Memory B cell (primary cell): ENCODE results near the gene PCSK5.
"Not testable (repeated sequence)": the region's sequence is repeated elsewhere in the genome, so short reads cannot be mapped to it uniquely, and the experiment has no call there.

Experiments used
- ATAC-seq: fragments of 150-1000 bp; cut with Tn5 transposase; 2 replicates; pipeline ENCODE4 v1.10.0; 2021; ENCODE audit warnings: low read depth, mild to moderate bottlenecking, moderate library complexity
- DNase-seq, 2 donors: peaks; one replicate each; pipeline ENCODE4 v3.0.0; 2022; ENCODE audit warnings: low spot score in 2 of 2
- H3K27ac Mint-ChIP-seq: one replicate; pipeline ENCODE4 v1.8.0; 2022; ENCODE audit warnings: mild to moderate bottlenecking, moderate library complexity, mixed read lengths
- H3K27me3 Mint-ChIP-seq: one replicate; pipeline ENCODE4 v1.8.0; 2022; ENCODE audit warnings: mixed read lengths
- H3K36me3 Mint-ChIP-seq: one replicate; pipeline ENCODE4 v1.8.0; 2022; ENCODE audit warnings: mild to moderate bottlenecking, mixed read lengths
- H3K4me1 Mint-ChIP-seq: one replicate; pipeline ENCODE4 v1.8.0; 2022; ENCODE audit warnings: mixed read lengths
- H3K4me3 Mint-ChIP-seq: one replicate; pipeline ENCODE4 v1.8.0; 2022; ENCODE audit warnings: mild to moderate bottlenecking, moderate library complexity, mixed read lengths
- H3K9me3 Mint-ChIP-seq: one replicate; pipeline ENCODE4 v1.8.0; 2022; ENCODE audit warnings: mixed read lengths

Gene PCSK5

DNA sequence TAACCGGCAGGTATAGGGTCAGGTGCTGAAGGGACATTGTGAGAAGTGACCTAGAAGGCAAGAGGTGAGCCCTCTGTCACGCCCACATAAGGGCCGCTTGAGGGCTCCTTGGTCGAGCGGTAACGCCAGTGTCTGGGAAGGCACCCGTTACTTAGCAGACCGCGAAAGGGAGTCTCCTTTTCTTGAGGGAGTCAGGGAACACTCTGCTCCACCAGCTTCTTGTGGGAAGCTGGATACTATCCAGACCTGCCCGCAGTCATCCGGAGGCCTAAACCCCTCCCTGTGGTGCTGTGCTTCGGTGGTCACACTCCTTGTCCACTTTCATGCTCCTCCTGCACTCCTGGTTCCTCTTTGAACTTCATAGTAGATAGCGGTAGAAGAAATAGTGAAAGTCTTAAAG lies 429.0 kb downstream of the PCSK5 start:
- H3K4me1 Mint-ChIP-seq, H3K9me3 Mint-ChIP-seq, H3K27me3 Mint-ChIP-seq, DNase-seq, H3K36me3 Mint-ChIP-seq, H3K27ac Mint-ChIP-seq, ATAC-seq, H3K4me3 Mint-ChIP-seq: not testable (repeated sequence)

DNA sequence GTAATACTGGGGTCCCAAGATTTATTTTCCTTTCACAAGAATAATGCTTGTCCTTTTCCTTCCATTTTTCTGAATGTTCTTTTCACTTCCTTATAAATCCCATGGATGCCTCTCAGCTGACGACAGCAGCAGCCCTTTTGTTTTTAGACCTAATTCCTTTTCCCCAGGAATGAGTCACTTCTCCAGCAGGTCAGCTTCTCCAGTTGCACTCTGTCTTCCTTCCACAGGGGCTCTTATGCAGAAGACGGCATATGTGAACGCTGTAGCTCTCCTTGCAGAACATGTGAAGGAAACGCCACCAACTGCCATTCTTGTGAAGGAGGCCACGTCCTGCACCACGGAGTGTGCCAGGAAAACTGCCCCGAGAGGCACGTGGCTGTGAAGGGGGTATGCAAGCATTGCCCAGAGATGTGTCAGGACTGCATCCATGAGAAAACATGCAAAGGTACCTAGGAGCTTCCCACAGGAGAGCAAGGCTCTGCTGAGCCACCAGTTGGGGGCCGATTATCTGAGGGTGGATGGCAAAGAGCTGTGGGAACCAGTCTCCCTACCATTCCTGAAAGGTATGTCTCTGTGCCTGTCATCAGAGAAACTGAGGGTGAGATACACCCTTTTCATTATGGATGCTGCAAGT lies 430.8 kb downstream of the PCSK5 start:
- Mint-ChIP-seq H3K4me3 (no peak overlapping the region), H3K9me3 (no peaks in the 10 kb centered on the region), H3K36me3 (no peaks in the 10 kb centered on the region), H3K27me3 (no peaks in the 10 kb centered on the region), H3K4me1 (no peaks in the 10 kb centered on the region), H3K27ac (no peak overlapping the region)
- DNase-seq (no peak), ATAC-seq (no peak)

DNA sequence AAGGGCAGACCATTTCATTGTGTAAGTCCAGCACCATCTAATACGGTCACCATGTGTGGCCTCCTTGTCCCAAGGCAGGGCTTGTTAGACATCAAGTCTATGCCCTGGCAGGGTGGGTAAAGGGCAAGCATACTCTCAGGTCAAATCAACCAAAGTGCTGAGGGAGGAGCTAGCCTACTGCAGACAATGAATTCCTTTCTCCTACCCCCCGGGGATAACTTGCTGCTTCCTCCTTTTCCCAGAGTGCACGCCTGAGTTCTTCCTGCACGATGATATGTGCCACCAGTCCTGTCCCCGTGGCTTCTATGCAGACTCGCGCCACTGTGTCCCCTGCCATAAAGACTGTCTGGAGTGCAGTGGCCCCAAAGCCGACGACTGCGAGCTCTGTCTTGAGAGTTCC lies 432.3 kb downstream of the PCSK5 start:
- no peak overlapping the region for H3K4me3 Mint-ChIP-seq

DNA sequence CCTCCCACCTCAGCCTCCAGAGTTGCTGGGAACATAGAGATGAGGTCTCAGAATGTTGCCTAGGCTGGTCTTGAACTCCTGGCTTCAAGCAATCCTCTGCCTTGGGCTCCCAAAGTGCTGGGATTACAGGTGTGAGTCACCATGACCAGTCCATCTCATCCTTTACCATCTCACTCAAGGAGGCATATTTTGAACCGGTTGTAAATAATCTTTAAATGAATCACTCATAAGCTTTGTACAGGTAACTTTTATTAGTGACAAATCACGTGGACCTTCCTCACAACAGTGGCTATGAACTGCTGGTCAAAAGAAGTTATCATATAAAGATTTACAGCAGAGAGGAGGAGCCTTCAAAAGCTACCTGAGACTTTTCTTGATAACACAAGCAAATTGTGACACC lies 433.0 kb downstream of the PCSK5 start:
- Mint-ChIP-seq H3K27ac (no peak overlapping the region), H3K27me3 (peaks cover 5% of the 10 kb centered on the region), H3K4me1 (no peaks in the 10 kb centered on the region), H3K9me3 (peaks cover 3% of the 10 kb centered on the region), H3K36me3 (no peaks in the 10 kb centered on the region), H3K4me3 (no peak overlapping the region)
- ATAC-seq (no peak), DNase-seq (no peak)

More for the DNA sequence above, 432.3 kb downstream of the PCSK5 start:
- Mint-ChIP-seq H3K9me3 (peaks cover 1% of the 10 kb centered on the region), H3K27me3 (peaks cover 2% of the 10 kb centered on the region), H3K4me1 (no peaks in the 10 kb centered on the region), H3K36me3 (no peaks in the 10 kb centered on the region), H3K27ac (no peak overlapping the region)
- ATAC-seq (no peak), DNase-seq (no peak)

DNA sequence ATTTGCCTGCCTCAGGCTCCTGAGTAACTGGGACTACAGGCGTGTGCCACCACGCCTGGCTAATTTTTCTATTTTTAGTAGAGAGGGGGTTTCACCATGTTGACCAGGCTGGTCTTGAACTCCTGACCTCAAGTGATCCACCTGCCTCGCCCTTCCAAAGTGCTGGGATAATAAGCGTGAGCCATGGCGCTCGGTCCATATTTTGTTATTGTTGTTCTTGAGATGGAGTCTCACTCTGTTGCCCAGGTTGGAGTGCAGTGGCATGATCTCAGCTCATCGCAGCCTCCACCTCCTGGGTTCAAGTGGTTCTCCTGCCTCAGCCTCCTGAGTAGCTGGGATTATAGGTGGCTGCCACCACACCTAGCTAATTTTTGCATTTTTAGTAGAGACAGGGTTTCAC lies 433.6 kb downstream of the PCSK5 start:
- H3K36me3 Mint-ChIP-seq, H3K4me1 Mint-ChIP-seq, H3K4me3 Mint-ChIP-seq, H3K27me3 Mint-ChIP-seq, DNase-seq, H3K27ac Mint-ChIP-seq, ATAC-seq, H3K9me3 Mint-ChIP-seq: not testable (repeated sequence)

DNA sequence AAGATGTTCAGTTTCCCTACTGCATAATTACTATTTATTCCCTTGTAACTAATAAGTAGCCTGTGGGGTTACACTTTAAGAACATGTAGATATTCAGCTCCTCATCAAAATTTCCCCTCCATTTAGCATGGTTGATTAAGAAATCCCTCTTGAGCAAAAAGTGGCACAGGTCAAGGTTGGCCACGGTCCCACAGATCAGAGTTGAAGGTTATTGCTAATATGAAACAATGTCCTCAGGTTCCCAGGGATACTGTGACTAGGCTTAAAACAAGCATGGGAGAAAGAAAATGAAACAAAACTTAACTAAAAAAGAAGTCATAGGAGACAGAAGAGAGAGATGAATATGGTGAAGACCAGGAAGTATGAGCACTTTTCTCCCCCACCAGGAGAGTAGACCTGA lies 439.6 kb downstream of the PCSK5 start:
- DNase-seq (no peak), ATAC-seq (no peak)
- Mint-ChIP-seq H3K4me3 (no peak overlapping the region), H3K36me3 (no peaks in the 10 kb centered on the region), H3K4me1 (no peaks in the 10 kb centered on the region), H3K27me3 (peaks cover 12% of the 10 kb centered on the region), H3K27ac (no peak overlapping the region), H3K9me3 (peaks cover 3% of the 10 kb centered on the region)

DNA sequence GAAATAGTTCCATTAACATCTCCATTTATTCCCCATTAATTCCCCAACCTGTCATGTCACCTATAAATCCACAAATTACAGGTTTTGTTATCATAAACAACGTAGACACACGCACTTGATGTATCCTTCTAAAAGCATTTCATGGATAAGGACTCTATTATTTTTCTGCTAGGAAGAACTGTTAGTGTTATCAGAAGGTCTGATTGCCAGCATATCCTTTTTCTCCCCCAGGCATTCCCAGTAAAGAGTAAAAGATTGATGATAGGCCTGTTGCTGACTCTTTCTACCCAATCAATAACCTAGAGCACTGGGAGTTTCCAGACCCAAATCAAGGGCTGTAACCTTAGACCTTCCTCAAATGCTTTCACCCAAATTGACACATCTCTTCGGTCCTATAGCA lies 442.9 kb downstream of the PCSK5 start:
- H3K4me3 Mint-ChIP-seq: no peak overlapping the region
- H3K36me3 Mint-ChIP-seq: no peaks in the 10 kb centered on the region
- ATAC-seq (no peak), DNase-seq (no peak)
- H3K27ac Mint-ChIP-seq: no peak overlapping the region
- H3K9me3 Mint-ChIP-seq: peaks cover under 1% of the 10 kb centered on the region
- H3K27me3 Mint-ChIP-seq: peaks cover 8% of the 10 kb centered on the region
- H3K4me1 Mint-ChIP-seq: no peaks in the 10 kb centered on the region

DNA sequence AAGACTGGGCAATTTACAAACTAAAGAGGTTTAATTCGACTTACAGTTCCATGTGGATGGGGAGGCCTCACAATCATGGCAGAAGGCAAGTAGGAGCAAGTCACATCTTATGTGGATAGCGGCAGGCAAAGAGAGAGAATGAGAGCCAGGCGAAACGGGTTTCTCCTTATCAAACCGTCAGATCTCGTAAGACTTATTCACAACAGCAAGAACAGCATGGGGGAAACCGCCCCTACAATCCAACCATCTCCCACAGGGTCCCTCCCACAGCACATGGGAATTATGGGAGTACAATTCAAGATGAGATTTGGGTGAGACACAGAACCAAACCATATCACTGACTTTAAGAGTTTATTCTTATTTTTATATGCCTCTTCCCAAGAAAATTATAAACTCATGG lies 443.5 kb downstream of the PCSK5 start:
- Mint-ChIP-seq H3K27me3 (peaks cover 9% of the 10 kb centered on the region), H3K27ac (no peak overlapping the region), H3K4me1 (no peaks in the 10 kb centered on the region), H3K36me3 (no peaks in the 10 kb centered on the region), H3K9me3 (no peaks in the 10 kb centered on the region), H3K4me3 (no peak overlapping the region)
- ATAC-seq (no peak), DNase-seq (no peak)

DNA sequence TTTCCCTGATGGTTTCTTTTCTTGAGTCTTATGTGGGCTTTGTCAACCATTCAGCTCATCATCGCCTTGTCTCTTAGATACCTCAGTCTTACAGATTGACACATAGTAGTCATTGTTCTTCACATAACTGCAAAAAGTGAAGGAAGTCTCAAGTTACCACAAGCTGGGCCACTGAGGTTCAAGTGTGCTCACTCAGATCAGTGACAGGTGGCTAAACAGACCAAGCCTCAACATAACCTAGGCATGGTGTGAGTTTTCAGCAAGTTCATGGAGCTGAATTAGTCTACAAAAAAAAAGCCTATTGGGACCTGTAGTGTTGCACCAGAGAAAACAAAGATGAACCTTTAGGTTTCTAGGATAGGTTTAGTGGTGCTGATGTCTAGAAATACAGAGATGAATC lies 445.6 kb downstream of the PCSK5 start:
- H3K36me3 Mint-ChIP-seq: no peaks in the 10 kb centered on the region
- H3K27me3 Mint-ChIP-seq: peaks cover 5% of the 10 kb centered on the region
- DNase-seq: no peak
- no peak for ATAC-seq
- H3K4me3 Mint-ChIP-seq: no peak overlapping the region
- no peaks in the 10 kb centered on the region for H3K4me1 Mint-ChIP-seq
- no peak overlapping the region for H3K27ac Mint-ChIP-seq
- H3K9me3 Mint-ChIP-seq: no peaks in the 10 kb centered on the region

DNA sequence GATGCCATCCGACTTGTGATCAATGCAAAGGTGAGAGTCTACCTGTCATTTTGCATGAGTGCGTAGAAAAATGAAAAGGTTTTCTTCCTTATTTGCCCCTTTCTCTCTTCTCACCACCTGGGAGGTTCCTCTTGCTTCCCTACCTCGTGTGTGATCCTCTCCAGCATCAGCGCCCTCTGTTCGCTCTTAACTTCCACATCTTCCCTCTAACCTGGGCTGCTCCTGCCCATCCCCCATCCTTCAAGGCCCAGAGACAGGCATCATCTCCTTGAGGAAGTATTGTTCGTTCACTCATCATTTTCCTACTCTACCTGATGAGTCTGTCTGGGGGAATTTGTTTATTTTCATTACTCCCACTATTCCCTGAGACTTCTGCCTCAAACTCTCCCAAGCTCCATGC lies 447.9 kb downstream of the PCSK5 start:
- ATAC-seq (no peak), DNase-seq (no peak)
- Mint-ChIP-seq H3K9me3 (peaks cover 2% of the 10 kb centered on the region), H3K27ac (no peak overlapping the region), H3K36me3 (no peaks in the 10 kb centered on the region), H3K27me3 (peaks cover 6% of the 10 kb centered on the region), H3K4me1 (no peaks in the 10 kb centered on the region), H3K4me3 (no peak overlapping the region)

DNA sequence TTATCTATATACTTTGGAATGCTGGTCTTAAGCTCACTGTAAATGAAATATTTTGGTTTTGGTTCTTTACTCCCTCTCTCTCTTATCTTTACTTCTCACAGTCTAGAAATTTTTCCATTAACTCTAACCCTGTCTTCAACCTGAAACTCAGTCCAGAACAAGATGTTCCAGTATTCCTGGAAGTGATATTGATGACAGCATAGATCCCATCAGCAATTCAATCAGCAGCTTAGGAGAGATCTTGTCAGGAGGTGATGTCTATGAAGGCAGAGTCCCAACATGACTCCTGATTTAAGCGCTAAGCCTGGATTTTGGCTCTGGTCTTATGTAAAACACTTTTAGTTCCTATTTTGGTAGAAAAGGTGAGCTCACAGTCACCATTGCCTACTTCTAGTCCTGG lies 451.1 kb downstream of the PCSK5 start:
- Mint-ChIP-seq H3K36me3 (peaks cover 2% of the 10 kb centered on the region), H3K4me1 (no peaks in the 10 kb centered on the region), H3K27ac (no peak overlapping the region), H3K9me3 (peaks cover 5% of the 10 kb centered on the region), H3K27me3 (peaks cover 8% of the 10 kb centered on the region), H3K4me3 (no peak overlapping the region)
- DNase-seq (no peak), ATAC-seq (no peak)

DNA sequence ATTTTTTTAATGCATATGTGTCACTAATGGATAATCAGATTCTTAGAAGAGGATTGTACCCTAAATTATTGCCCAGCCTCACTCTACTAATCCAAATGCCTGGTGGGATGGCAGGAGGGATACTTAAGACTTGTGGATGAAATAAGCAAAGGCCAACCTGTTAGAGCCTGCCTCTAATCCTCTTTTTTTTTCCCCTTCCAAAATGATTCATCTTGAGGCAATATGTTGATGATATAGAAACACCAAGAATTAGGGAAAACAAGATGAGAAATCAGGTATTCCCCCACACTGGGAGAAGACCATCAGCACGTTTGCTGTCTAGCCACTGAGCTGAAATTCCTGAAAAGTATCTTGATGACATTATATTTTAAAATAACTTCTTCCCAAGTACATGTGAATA lies 451.7 kb downstream of the PCSK5 start:
- no peak overlapping the region for H3K27ac Mint-ChIP-seq

DNA sequence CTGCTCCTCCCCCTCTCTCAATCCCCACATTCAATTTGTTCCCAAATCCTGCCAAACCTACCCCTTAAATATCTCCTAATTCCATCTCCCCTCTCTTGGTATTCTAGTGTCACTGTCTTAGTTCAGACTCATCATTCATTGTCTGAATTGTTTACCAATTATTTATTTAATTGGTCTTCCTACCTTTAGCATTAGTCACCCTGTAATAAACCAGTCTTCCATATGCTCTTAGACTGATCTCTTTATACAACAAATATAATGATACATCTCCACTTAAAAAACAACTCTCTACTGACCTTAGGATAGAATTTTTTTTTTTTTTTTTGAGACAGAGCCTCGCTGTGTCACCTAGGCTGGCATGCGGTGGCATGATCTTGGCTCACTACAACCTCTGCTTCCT lies 452.4 kb downstream of the PCSK5 start:
- Mint-ChIP-seq H3K27me3 (peaks cover 8% of the 10 kb centered on the region), H3K27ac (no peak overlapping the region), H3K9me3 (peaks cover 5% of the 10 kb centered on the region), H3K4me1 (no peaks in the 10 kb centered on the region), H3K36me3 (peaks cover 2% of the 10 kb centered on the region), H3K4me3 (no peak overlapping the region)
- DNase-seq (no peak), ATAC-seq (no peak)

More for the DNA sequence above, 451.7 kb downstream of the PCSK5 start:
- Mint-ChIP-seq H3K27me3 (peaks cover 8% of the 10 kb centered on the region), H3K4me3 (no peak overlapping the region), H3K9me3 (peaks cover 5% of the 10 kb centered on the region), H3K4me1 (no peaks in the 10 kb centered on the region), H3K36me3 (peaks cover 2% of the 10 kb centered on the region)
- ATAC-seq (no peak), DNase-seq (no peak)

DNA sequence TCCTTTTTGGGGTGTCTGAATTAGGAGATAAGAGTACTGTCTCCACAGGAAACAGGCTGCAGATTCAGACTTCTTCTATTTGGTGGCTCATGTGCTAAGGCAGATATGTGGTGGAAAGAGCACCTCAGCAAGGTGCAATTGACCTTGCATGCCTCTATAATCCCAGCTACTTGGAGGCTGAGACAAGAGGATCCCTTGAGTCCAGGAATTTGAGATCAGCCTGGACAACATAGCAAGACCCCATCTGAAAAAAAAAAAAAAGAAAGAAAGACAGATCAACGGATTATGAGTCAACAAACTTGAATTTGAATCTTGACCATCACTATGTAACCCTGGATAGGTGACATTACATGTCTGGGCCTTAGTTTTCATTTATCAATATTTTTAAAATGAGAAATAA lies 459.4 kb downstream of the PCSK5 start:
- peaks cover 1% of the 10 kb centered on the region for H3K9me3 Mint-ChIP-seq
- no peak overlapping the region for H3K4me3 Mint-ChIP-seq
- no peak overlapping the region for H3K27ac Mint-ChIP-seq
- H3K4me1 Mint-ChIP-seq: no peaks in the 10 kb centered on the region
- ATAC-seq: no peak
- H3K27me3 Mint-ChIP-seq: peaks cover 4% of the 10 kb centered on the region
- no peak for DNase-seq
- H3K36me3 Mint-ChIP-seq: peaks cover 2% of the 10 kb centered on the region

DNA sequence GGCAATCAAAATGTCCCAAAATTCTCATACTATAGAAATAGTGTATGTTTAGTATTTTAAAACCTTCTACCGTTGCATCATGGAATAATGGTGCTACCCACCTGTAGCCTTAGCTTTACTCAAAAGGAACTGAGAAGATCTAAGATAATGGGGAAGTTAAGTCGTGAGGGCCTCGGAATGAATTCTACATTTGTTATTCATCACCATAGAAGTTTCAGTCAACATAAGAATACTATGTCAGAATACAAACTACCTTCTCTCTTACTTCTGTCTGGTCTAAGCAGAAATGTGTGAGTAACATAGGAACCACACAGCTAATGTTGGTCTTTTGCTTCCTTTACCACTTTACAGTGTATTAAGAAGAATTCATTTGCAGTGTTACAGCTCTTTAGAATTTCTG lies 460.5 kb downstream of the PCSK5 start:
- Mint-ChIP-seq H3K4me1 (no peaks in the 10 kb centered on the region), H3K9me3 (peaks cover 1% of the 10 kb centered on the region), H3K27ac (no peak overlapping the region), H3K4me3 (no peak overlapping the region), H3K36me3 (peaks cover 2% of the 10 kb centered on the region), H3K27me3 (peaks cover 6% of the 10 kb centered on the region)
- no peak for ATAC-seq
- no peak for DNase-seq
